IPS-20b (cell line): Measurements from ENCODE around the gene TMEM45A.
"Not testable (repeated sequence)": the region's sequence is repeated elsewhere in the genome, so short reads cannot be mapped to it uniquely, and the experiment has no call there.

ENCODE experiments used
- H3K27ac ChIP-seq: one replicate; pipeline ENCODE4 v1.5.1; 2013; ENCODE audit warnings: low read length
- H3K27me3 ChIP-seq: 2 replicates; pipeline ENCODE4 v1.6.1; 2013; ENCODE audit warnings: mild to moderate bottlenecking, low read length, inconsistent platforms; ENCODE audit not compliant: insufficient read depth
- H3K36me3 ChIP-seq: 2 replicates; pipeline ENCODE4 v1.6.1; 2013; ENCODE audit warnings: low read depth, mild to moderate bottlenecking, inconsistent platforms, low read length, moderate library complexity; ENCODE audit not compliant: insufficient read depth
- H3K4me1 ChIP-seq: 2 replicates; pipeline ENCODE4 v1.6.1; 2013; ENCODE audit warnings: mild to moderate bottlenecking, control low read depth, inconsistent platforms, low read length, moderate library complexity; ENCODE audit not compliant: insufficient read depth
- H3K4me3 ChIP-seq: 2 replicates; pipeline ENCODE4 v1.5.1; 2013; ENCODE audit warnings: mild to moderate bottlenecking, low read length, inconsistent platforms
- H3K9ac ChIP-seq: 2 replicates; pipeline ENCODE4 v1.6.1; 2013; ENCODE audit warnings: low read depth, mild to moderate bottlenecking, inconsistent platforms, low read length, moderate library complexity
- H3K9me3 ChIP-seq: 2 replicates; pipeline ENCODE4 v1.6.1; 2013; ENCODE audit warnings: mild to moderate bottlenecking, low read depth, low read length, inconsistent platforms; ENCODE audit not compliant: insufficient read depth

TMEM45A gene

DNA sequence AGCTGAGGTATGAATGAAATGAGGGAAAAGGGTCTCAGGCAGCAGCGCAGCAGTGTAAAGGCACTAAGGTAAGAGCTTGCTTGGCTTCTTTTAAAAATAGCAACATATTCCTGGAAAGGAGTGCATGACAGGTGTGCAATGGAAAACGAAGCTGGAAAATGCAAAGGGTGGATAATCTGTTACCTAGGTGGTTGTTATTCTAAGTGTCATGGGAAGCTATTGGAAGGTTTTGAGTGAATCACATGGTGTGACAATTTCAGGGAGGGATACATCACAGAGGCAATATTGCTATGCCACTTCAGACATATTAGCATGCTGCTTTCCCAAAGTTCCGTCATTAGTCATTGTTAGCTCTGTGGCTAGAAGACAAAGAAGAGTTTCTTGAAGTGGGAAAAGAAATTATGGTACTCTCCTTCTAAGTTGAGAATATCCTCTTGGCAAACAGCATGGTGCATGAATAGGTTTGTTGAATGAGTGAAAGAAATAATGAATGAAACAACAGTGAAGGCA, 28.7 kb upstream of the TMEM45A start:
- H3K27ac ChIP-seq = no peak overlapping the region
- no peaks in the 10 kb centered on the region for H3K36me3 ChIP-seq
- H3K4me3 ChIP-seq = no peak overlapping the region
- H3K27me3 ChIP-seq = no peaks in the 10 kb centered on the region
- no peaks in the 10 kb centered on the region for H3K4me1 ChIP-seq
- no peak overlapping the region for H3K9ac ChIP-seq
- H3K9me3 ChIP-seq = peaks cover 18% of the 10 kb centered on the region

DNA sequence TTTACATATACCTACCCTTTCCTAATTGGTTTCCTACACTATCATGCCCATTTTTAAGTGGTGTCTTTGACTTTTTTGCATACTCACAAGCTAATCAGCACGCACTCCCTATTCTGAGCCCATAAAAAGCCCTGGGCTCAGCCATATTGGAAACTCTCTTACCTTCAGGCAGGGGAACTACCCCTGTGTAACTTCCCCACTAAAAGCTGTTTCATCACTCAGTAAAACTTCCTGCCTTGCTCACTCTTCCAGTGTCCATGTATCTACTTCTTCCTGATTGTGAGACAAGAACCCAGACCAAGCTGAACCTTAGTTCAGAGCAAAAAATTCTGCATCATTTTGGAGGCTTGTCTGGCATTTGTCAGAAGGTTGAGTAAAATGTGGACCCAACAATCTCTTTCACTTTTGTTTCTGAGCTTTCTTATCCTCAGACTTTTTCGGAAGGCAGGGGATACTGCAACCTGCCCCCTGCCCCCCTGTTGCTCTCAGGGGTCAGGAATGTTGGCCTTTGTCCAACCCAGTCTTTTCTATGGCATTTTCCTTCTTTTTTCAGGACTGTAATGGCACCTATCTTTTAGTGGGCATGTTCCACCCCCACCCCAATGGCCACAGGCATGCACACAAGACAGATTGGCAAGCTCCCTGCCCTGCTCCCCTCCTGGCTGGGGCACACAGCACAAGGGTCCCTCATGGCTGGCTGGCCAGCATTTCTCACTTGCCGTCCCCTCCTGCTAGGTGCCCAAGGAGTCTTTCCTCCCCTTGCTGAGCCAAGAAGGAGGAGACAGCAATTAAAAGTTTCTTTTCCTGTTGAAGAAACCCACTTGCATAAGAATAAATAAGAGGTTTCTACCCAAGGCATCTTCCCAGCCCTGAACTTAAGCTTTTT, 26.3 kb upstream of the TMEM45A start:
- no peaks in the 10 kb centered on the region for H3K36me3 ChIP-seq
- no peaks in the 10 kb centered on the region for H3K27me3 ChIP-seq
- no peak overlapping the region for H3K9ac ChIP-seq

DNA sequence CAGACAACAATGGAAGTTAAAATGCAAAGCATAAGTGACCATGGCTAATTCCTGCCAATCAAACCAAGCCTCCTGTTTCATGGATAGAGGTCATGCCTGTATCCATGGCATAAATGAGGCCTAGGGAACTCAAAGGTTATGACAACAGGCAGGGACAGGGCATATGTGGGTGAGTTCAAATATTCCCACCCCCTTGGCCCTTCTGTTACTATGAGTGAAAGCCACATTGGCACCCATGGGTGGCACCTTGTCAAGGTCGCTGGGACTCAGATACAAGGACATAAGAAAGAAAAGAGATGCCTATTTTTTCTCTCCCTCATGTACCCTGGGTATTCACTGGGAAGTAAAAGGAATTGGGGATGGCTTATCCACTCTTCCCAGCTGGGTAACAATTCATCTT, 25.3 kb upstream of the TMEM45A start:
- Histone ChIP-seq H3K9ac (no peak overlapping the region), H3K27ac (no peak overlapping the region), H3K4me1 (no peaks in the 10 kb centered on the region)

More for the DNA sequence above, 26.3 kb upstream of the TMEM45A start:
- H3K27ac ChIP-seq = no peak overlapping the region
- H3K4me1 ChIP-seq = no peaks in the 10 kb centered on the region
- no peak overlapping the region for H3K4me3 ChIP-seq
- peaks cover 30% of the 10 kb centered on the region for H3K9me3 ChIP-seq

GRCh38 chr3:100468676-100469075, 23.7 kb upstream of the TMEM45A start:
- H3K36me3 ChIP-seq = no peaks in the 10 kb centered on the region
- H3K27ac ChIP-seq = no peak overlapping the region

More for the DNA sequence above, 25.3 kb upstream of the TMEM45A start:
- Histone ChIP-seq H3K27me3 (no peaks in the 10 kb centered on the region), H3K4me3 (no peak overlapping the region), H3K36me3 (no peaks in the 10 kb centered on the region), H3K9me3 (peaks cover 30% of the 10 kb centered on the region)

GRCh38 chr3:100470951-100471350, 21.5 kb upstream of the TMEM45A start:
- peaks cover 30% of the 10 kb centered on the region for H3K9me3 ChIP-seq
- H3K4me1 ChIP-seq = no peaks in the 10 kb centered on the region
- no peaks in the 10 kb centered on the region for H3K36me3 ChIP-seq

More at GRCh38 chr3:100468676-100469075, 23.7 kb upstream of the TMEM45A start:
- no peak overlapping the region for H3K4me3 ChIP-seq
- peaks cover 30% of the 10 kb centered on the region for H3K9me3 ChIP-seq
- H3K9ac ChIP-seq = no peak overlapping the region
- H3K27me3 ChIP-seq = no peaks in the 10 kb centered on the region
- no peaks in the 10 kb centered on the region for H3K4me1 ChIP-seq

GRCh38 chr3:100471444-100471843, 21.0 kb upstream of the TMEM45A start:
- Histone ChIP-seq H3K27me3 (no peaks in the 10 kb centered on the region), H3K4me3 (no peak overlapping the region), H3K36me3 (no peaks in the 10 kb centered on the region), H3K27ac (no peak overlapping the region), H3K4me1 (no peaks in the 10 kb centered on the region), H3K9me3 (peaks cover 30% of the 10 kb centered on the region), H3K9ac (no peak overlapping the region)

More at GRCh38 chr3:100470951-100471350, 21.5 kb upstream of the TMEM45A start:
- Histone ChIP-seq H3K9ac (no peak overlapping the region), H3K4me3 (no peak overlapping the region), H3K27ac (no peak overlapping the region), H3K27me3 (no peaks in the 10 kb centered on the region)

GRCh38 chr3:100477851-100478360, 14.5 kb upstream of the TMEM45A start:
- H3K4me3 ChIP-seq, H3K27ac ChIP-seq, H3K36me3 ChIP-seq, H3K9ac ChIP-seq, H3K9me3 ChIP-seq, H3K4me1 ChIP-seq, H3K27me3 ChIP-seq: not testable (repeated sequence)

GRCh38 chr3:100478521-100478920, 13.9 kb upstream of the TMEM45A start:
- not testable (repeated sequence) for H3K9ac ChIP-seq, H3K27me3 ChIP-seq, H3K9me3 ChIP-seq, H3K4me1 ChIP-seq, H3K4me3 ChIP-seq, H3K36me3 ChIP-seq, H3K27ac ChIP-seq

- Histone ChIP-seq H3K27ac (no peak overlapping the region), H3K9me3 (no peaks in the 10 kb centered on the region; the same call in 1 of the 2 replicates), H3K9ac (no peak overlapping the region), H3K4me1 (no peaks in the 10 kb centered on the region), H3K36me3 (no peaks in the 10 kb centered on the region), H3K27me3 (no peaks in the 10 kb centered on the region), H3K4me3 (no peak overlapping the region)
Observed at GRCh38 chr3:100480081-100480480, 12.3 kb upstream of the TMEM45A start.

DNA sequence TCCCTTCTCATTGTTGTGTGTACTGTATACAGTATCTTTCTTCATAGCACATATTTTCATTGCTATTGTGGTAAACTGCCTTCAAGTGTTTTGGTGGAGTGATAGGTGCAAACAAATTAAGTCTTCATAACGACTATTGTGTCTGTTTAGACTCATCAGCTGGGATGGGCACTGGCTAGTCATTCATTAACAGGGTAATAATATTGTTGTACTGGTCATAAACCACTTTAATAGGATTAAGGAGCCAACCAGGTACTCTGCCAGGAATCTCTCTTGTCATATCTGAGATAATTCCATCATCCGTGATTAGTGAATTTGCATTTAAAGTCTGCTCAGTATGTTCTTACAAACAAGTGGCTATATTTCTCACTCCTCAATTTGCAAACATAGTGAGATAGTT, 10.2 kb upstream of the TMEM45A start:
- no peak overlapping the region for H3K4me3 ChIP-seq
- no peaks in the 10 kb centered on the region for H3K36me3 ChIP-seq
- H3K27me3 ChIP-seq = no peaks in the 10 kb centered on the region
- no peak overlapping the region for H3K27ac ChIP-seq
- no peaks in the 10 kb centered on the region; the same call in 1 of the 2 replicates for H3K9me3 ChIP-seq
- H3K4me1 ChIP-seq = no peaks in the 10 kb centered on the region
- H3K9ac ChIP-seq = no peak overlapping the region

DNA sequence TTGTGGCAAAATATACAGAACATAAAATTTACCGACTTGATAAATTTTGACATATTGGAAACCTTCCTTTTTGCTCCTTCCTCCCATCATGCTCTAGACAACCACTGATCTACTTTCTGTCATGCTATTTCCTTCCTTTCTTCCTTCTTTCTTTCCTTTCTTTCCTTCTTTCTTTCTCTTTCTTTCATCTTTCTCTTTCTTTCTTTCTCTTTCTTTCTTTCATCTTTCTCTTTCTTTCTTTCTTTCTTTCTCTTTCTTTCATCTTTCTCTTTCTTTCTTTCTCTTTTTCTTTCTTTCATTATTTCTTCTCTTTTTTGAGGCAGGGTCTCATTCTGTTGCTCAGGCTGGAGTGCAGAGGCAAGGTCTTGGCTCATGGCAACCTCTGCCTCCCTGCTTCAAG, 8.9 kb upstream of the TMEM45A start:
- Histone ChIP-seq H3K9ac (no peak overlapping the region), H3K4me1 (no peaks in the 10 kb centered on the region), H3K27ac (no peak overlapping the region), H3K27me3 (no peaks in the 10 kb centered on the region), H3K36me3 (no peaks in the 10 kb centered on the region), H3K4me3 (no peak overlapping the region), H3K9me3 (no peaks in the 10 kb centered on the region; the same call in 1 of the 2 replicates)

GRCh38 chr3:100486808-100487207, 5.6 kb upstream of the TMEM45A start:
- H3K36me3 ChIP-seq = no peaks in the 10 kb centered on the region
- H3K27ac ChIP-seq = no peak overlapping the region
- no peak overlapping the region for H3K9ac ChIP-seq
- no peaks in the 10 kb centered on the region for H3K9me3 ChIP-seq
- no peaks in the 10 kb centered on the region for H3K27me3 ChIP-seq
- no peak overlapping the region for H3K4me3 ChIP-seq
- H3K4me1 ChIP-seq = peaks cover 6% of the 10 kb centered on the region; the same call in 1 of the 2 replicates
